Suprapubic skin (tissue), 4 donors: ENCODE results near the gene SYNE1. TPM values are rescaled to one million over a fixed set of nuclear protein-coding genes. Genes with fewer than 3 reads are reported as not detected.
"Not testable (repeated sequence)": the region's sequence is repeated elsewhere in the genome, so short reads cannot be mapped to it uniquely, and the experiment has no call there.

Source experiments
- DNase-seq, 2 donors: peaks; one replicate each; pipeline ENCODE4 v3.0.0-alpha.2; 2019; ENCODE audit warnings: low spot score in 2 of 2
- H3K27ac ChIP-seq: fragments of 200-600 bp; sonication (generic); one replicate; pipeline ENCODE4 v1.5.1; 2019
- H3K27me3 ChIP-seq: fragments of 200-600 bp; sonication (generic); one replicate; pipeline ENCODE4 v1.5.1; 2019
- H3K36me3 ChIP-seq: fragments of 200-600 bp; sonication (generic); one replicate; pipeline ENCODE4 v1.5.1; 2019
- H3K4me1 ChIP-seq: fragments of 200-600 bp; sonication (generic); one replicate; pipeline ENCODE4 v1.5.1; 2019
- H3K4me3 ChIP-seq: fragments of 200-600 bp; sonication (generic); one replicate; pipeline ENCODE4 v1.5.1; 2019; ENCODE audit warnings: mild to moderate bottlenecking
- H3K9me3 ChIP-seq: fragments of 200-600 bp; sonication (generic); one replicate; pipeline ENCODE4 v1.5.1; 2019
- EP300 ChIP-seq: sonication (generic); formaldehyde crosslinking; IDR thresholded peaks from one replicate; pipeline ENCODE4 v1.6.1; 2017; ENCODE audit warnings: antibody characterized with exemption
- POLR2A ChIP-seq, 2 donors: fragments of 450-650 bp; IDR thresholded peaks; one replicate each; pipeline ENCODE4 v1.6.1; 2017; ENCODE audit warnings: antibody characterized with exemption in 2 of 2, mild to moderate bottlenecking in 2 of 2, moderate library complexity in 2 of 2
- POLR2AphosphoS5 ChIP-seq, 3 donors: sonication (generic); formaldehyde crosslinking; IDR thresholded peaks; one replicate each; pipeline ENCODE4 v1.6.1; 2017; ENCODE audit warnings: antibody characterized with exemption in 3 of 3
- WGBS: methylation state at CpG from one replicate; pipeline ENCODE4 v1.1.5; 2018; 5-methylcytosine and 5-hydroxymethylcytosine counted together
- total RNA-seq, 4 donors: library from RNA; depleted of rRNA; stranded (reverse); fragments of >200 nt; gene quantifications; one replicate each; pipeline ENCODE4 v1.1.0, GENCODE V29; 2016
- TF ChIP-seq, protein P1 (sequence below), 2 donors: fragments of 200-600 bp in 1 of 2; fragments of 450-650 bp in 1 of 2; sonication (generic) in 1 of 2; IDR thresholded peaks; one replicate each; pipeline ENCODE4 v1.5.1; 2016 to 2019; ENCODE audit warnings: antibody characterized with exemption in 2 of 2, mild to moderate bottlenecking in 1 of 2, moderate library complexity in 1 of 2

The SYNE1 gene
- total RNA-seq, 4 donors from 2014 or later: 105 to 184 (median 132) TPM

DNA sequence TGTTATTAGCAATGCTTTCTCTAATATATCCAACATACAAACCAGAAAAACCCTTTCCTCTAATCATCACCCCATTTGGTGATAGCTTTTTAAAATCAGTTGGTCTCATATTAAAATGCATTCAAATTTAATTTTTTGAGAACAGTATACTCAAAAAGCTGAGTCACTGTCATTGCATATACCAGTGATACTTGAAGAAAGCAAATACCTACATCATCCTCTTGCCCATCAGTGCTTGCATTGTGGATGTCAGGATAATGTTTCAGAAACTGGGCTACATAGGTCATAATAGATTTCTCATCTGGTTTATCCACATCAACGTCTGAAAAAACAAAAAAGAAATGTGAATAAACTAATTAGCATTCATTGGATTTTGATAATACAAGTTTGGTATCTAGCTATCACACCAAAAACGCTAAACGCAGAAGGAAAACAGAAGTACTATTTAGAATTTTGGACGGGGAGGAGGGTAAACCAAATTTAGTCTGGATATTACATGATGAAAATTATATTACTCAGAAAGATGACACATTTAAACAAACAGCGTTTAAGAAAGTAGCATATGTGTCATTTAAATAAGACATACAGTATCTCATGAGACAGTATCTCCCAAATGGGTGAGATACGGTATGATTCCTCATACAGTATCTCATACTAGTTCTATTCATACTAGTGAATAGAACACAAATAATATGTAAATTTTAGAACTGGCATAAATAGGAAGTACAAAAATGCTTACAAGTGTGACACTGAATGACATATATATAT is 134.6 kb downstream of the SYNE1 start:
- H3K27me3 ChIP-seq: no peaks in the 10 kb centered on the region
- no peaks in the 10 kb centered on the region for H3K4me1 ChIP-seq
- WGBS: 83% methylated on average over 6 of the region's 6 CpGs
- TF ChIP-seq, protein P1, sequence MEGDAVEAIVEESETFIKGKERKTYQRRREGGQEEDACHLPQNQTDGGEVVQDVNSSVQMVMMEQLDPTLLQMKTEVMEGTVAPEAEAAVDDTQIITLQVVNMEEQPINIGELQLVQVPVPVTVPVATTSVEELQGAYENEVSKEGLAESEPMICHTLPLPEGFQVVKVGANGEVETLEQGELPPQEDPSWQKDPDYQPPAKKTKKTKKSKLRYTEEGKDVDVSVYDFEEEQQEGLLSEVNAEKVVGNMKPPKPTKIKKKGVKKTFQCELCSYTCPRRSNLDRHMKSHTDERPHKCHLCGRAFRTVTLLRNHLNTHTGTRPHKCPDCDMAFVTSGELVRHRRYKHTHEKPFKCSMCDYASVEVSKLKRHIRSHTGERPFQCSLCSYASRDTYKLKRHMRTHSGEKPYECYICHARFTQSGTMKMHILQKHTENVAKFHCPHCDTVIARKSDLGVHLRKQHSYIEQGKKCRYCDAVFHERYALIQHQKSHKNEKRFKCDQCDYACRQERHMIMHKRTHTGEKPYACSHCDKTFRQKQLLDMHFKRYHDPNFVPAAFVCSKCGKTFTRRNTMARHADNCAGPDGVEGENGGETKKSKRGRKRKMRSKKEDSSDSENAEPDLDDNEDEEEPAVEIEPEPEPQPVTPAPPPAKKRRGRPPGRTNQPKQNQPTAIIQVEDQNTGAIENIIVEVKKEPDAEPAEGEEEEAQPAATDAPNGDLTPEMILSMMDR (IDR thresholded peaks at IDR 0.05): no peak
- TF ChIP-seq EP300 (no peak), POLR2AphosphoS5 (IDR thresholded peaks at IDR 0.05) (no peak), POLR2A (IDR thresholded peaks at IDR 0.05) (no peak)
- H3K9me3 ChIP-seq: no peaks in the 10 kb centered on the region
- no peak overlapping the region for H3K27ac ChIP-seq
- no peaks in the 10 kb centered on the region for H3K36me3 ChIP-seq
- H3K4me3 ChIP-seq: no peak overlapping the region
- no peak for DNase-seq

DNA sequence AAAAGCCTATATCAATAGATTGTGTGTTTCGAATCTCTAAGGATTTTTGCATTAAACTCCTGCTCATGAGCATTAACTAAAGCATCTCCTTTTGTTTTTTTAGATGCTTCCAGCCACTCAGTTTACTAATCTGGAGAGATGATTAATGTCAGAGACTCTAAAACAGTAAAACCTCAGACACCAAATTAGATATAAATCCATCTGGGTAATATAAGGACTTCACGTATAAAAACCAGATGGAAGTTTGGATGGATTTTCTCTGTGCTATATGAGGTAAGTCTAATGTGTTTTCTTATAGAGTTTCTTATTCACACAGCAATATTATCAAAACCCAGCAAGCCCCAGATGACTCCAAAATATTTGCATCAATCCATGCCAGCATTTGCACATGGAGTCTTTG is 137.2 kb downstream of the SYNE1 start:
- 91% methylated on average over 2 of the region's 2 CpGs for WGBS

DNA sequence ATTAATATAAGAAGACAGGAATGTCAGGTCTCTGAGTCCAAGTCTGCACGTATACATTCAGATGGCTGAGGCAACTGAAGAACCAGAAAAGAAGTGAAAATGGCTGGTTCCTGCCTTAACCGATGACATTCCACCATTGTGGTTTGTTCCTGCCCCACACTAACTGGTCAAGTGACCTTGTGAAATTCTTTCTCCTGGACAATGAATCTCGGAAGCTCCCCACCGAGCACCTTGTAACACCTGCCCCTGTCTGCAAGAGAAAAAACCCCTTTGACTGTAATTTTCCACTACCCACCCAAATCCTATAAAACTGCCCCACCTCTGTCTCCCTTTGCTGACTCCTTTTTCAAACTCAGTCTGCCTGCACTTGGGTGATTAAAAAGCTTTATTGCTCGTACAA is 140.4 kb downstream of the SYNE1 start:
- TF ChIP-seq POLR2AphosphoS5 (IDR thresholded peaks at IDR 0.05): no peak
- TF ChIP-seq POLR2A (IDR thresholded peaks at IDR 0.05): no peak
- no peak for TF ChIP-seq EP300
- TF ChIP-seq, protein P1 (IDR thresholded peaks at IDR 0.05): no peak
- Histone ChIP-seq H3K27me3 (no peaks in the 10 kb centered on the region), H3K27ac (no peak overlapping the region), H3K36me3 (no peaks in the 10 kb centered on the region), H3K4me3 (no peak overlapping the region), H3K4me1 (no peaks in the 10 kb centered on the region), H3K9me3 (no peaks in the 10 kb centered on the region)
- no peak for DNase-seq
- WGBS: 91% methylated on average over 5 of the region's 5 CpGs

More for the DNA sequence above, 137.2 kb downstream of the SYNE1 start:
- Histone ChIP-seq H3K4me1 (no peaks in the 10 kb centered on the region), H3K27ac (no peak overlapping the region), H3K4me3 (no peak overlapping the region), H3K9me3 (no peaks in the 10 kb centered on the region), H3K27me3 (no peaks in the 10 kb centered on the region), H3K36me3 (no peaks in the 10 kb centered on the region)
- TF ChIP-seq, protein P1 (IDR thresholded peaks at IDR 0.05): no peak
- TF ChIP-seq POLR2AphosphoS5 (IDR thresholded peaks at IDR 0.05) (no peak), EP300 (no peak), POLR2A (IDR thresholded peaks at IDR 0.05) (no peak)
- DNase-seq: no peak

DNA sequence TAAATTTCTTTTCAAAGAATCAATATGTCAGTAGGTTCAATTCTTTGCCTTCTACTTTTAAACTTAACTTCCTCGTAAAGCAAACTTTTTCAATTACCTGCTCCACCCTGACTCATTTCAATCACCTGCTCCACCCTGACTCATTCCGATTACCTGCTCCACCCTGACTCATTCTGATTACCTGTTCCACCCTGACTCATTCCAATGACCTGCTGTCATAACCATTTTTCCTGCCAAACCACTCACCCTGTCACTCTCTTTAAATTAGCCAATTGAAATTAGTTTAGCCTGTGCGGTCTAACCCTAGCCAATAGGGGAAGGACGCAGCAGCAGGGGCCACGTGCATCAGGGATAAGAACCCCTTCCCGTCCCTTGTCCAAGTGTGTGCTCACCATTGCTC is 141.7 kb downstream of the SYNE1 start:
- not testable (repeated sequence) for DNase-seq, H3K9me3 ChIP-seq, H3K27me3 ChIP-seq, H3K4me3 ChIP-seq, H3K4me1 ChIP-seq, H3K27ac ChIP-seq, H3K36me3 ChIP-seq
- 79% methylated on average over 6 of the region's 6 CpGs for WGBS

DNA sequence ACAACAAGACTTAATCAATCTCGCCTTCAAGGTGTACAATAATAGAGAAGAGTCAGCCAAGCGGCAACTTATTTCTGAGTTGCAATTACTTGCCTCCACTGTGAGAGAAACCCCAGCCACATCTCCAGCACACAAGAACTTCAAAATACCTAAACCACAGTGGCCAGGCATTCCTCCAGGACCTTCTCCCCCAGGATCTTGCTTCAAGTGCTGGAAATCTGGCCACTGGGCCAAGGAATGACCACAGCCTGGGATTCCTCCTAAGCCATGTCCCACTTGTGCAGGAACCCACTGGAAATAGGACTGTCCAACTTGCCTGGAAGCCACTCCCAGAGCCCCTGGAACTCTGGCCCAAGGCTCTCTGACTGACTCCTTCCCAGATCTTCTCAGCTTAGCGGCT is 144.9 kb downstream of the SYNE1 start:
- WGBS: 88% methylated on average over 3 of the region's 3 CpGs
- not testable (repeated sequence) for H3K36me3 ChIP-seq, H3K4me1 ChIP-seq, DNase-seq, H3K27ac ChIP-seq, H3K27me3 ChIP-seq, H3K9me3 ChIP-seq, H3K4me3 ChIP-seq

DNA sequence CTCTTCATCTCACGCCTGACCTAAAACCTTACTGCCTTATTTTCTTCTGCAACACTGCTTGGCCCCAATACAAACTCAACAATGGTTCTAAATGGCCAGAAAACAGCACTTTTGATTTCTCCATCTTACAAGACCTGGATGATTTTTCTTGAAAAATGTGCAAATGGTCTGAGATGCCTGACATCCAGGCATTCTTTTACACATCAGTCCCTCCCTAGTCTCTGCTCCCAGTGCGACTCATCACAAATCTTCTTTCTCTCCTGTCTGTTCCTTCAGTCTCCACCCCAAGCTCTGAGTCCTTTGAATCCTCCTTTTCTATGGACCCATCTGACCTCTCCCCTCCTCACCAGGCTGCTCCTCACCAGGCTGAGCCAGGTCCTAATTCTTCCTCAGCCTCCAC is 145.7 kb downstream of the SYNE1 start:
- H3K27me3 ChIP-seq, H3K27ac ChIP-seq, H3K36me3 ChIP-seq, H3K9me3 ChIP-seq, DNase-seq, H3K4me3 ChIP-seq, H3K4me1 ChIP-seq: not testable (repeated sequence)
- WGBS: 87% methylated on average over 2 of the region's 2 CpGs

DNA sequence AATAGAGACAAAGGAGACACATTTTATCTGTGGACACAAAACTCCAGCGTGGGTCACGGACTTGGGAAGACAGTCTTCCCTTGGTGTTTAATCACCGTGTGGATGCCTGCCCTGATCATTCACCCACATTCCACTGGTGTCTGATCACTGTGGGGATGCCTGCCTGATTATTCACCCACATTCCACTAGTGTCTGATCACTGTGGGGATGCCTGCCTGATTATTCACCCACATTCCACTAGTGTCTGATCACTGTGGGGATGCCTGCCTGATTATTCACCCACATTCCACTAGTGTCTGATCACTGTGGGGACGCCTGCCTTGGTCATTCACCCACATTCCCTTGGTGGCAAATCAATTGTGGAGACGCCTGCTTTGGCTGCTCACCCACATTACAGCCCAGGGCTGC is 146.2 kb downstream of the SYNE1 start:
- 60% methylated on average over 5 of the region's 5 CpGs for WGBS
- H3K4me1 ChIP-seq, H3K36me3 ChIP-seq, DNase-seq, H3K9me3 ChIP-seq, H3K27me3 ChIP-seq, H3K4me3 ChIP-seq, H3K27ac ChIP-seq: not testable (repeated sequence)
